ENCODE data around the gene MUC21. TPM values are rescaled to one million over a fixed set of nuclear protein-coding genes. Genes with fewer than 3 reads are reported as not detected.
"Not testable (repeated sequence)": the region's sequence is repeated elsewhere in the genome, so short reads cannot be mapped to it uniquely, and the experiment has no call there.

The MUC21 gene
- total RNA-seq, 1 experiment from 2014 or later, result not detected

GRCh38 chr6:31020057-31020456, 36.5 kb downstream of the MUC21 start:
- Histone ChIP-seq H3K4me2 (ENCODE audit: low read length) (no peak overlapping the region), H3K79me2 (ENCODE audit: low read length) (no peaks in the 10 kb centered on the region), H3K27me3 (ENCODE audit: low read length) (no peaks in the 10 kb centered on the region), H3K9ac (ENCODE audit: low read length) (no peak overlapping the region), H3K4me3 (ENCODE audit: low read length) (no peak overlapping the region), H4K20me1 (ENCODE audit: low read length) (no peaks in the 10 kb centered on the region), H3K9me3 (ENCODE audit: low read length) (no peaks in the 10 kb centered on the region), H3K9me2 (replicated peaks; ENCODE audit: low read length) (no peaks in the 10 kb centered on the region), H3K4me1 (ENCODE audit: insufficient read depth, low read length) (no peaks in the 10 kb centered on the region), H2AFZ (ENCODE audit: low read length) (no peak overlapping the region), H3K36me3 (ENCODE audit: low read depth, low read length) (no peaks in the 10 kb centered on the region), H3K27ac (ENCODE audit: low read length) (no peak overlapping the region), H3F3A (ENCODE audit: low read length, unreplicated experiment) (no peaks in the 10 kb centered on the region)
- POLR2A ChIA-PET (ENCODE audit: unreplicated experiment), result no interaction called here
- TF ChIP-seq EZH2phosphoT487 (IDR thresholded peaks at IDR 0.05; ENCODE audit: borderline replicate concordance, low read length) (no peak), EZH2 (IDR thresholded peaks at IDR 0.05; ENCODE audit: low read length, unreplicated experiment) (no peak), CTCF (conservative IDR thresholded peaks at IDR 0.05; ENCODE audit: low read depth, low read length) (no peak)
- BruUV-seq (replicated peaks), result no TSS peak
- ATAC-seq, result no peak
- intact Hi-C loops (cut with micrococcal nuclease), result no loop called here
- CTCF ChIA-PET, result no interaction called here
- no peak for DNase-seq

- H3K79me2 ChIP-seq (ENCODE audit: low read length); H3K9me2 ChIP-seq (replicated peaks; ENCODE audit: low read length); intact Hi-C loops (cut with micrococcal nuclease); H3K9me3 ChIP-seq (ENCODE audit: low read length); H3K27ac ChIP-seq (ENCODE audit: low read length); H3K4me2 ChIP-seq (ENCODE audit: low read length); H3K4me1 ChIP-seq (ENCODE audit: insufficient read depth, low read length); H3F3A ChIP-seq (ENCODE audit: low read length, unreplicated experiment); H2AFZ ChIP-seq (ENCODE audit: low read length); BruUV-seq (replicated peaks); DNase-seq; H3K9ac ChIP-seq (ENCODE audit: low read length); H3K36me3 ChIP-seq (ENCODE audit: low read depth, low read length); CTCF ChIA-PET; H3K4me3 ChIP-seq (ENCODE audit: low read length); H4K20me1 ChIP-seq (ENCODE audit: low read length); H3K27me3 ChIP-seq (ENCODE audit: low read length); ATAC-seq; POLR2A ChIA-PET (ENCODE audit: unreplicated experiment): not testable (repeated sequence)
These were observed 37.2 kb downstream of the MUC21 start for GRCh38 chr6:31020631-31021255.

GRCh38 chr6:31021705-31022531, 38.4 kb downstream of the MUC21 start:
- CTCF ChIA-PET; H3K4me2 ChIP-seq (ENCODE audit: low read length); H3K9ac ChIP-seq (ENCODE audit: low read length); H2AFZ ChIP-seq (ENCODE audit: low read length); H3K9me2 ChIP-seq (replicated peaks; ENCODE audit: low read length); H3K4me3 ChIP-seq (ENCODE audit: low read length); H3K27ac ChIP-seq (ENCODE audit: low read length); H3K4me1 ChIP-seq (ENCODE audit: insufficient read depth, low read length); BruUV-seq (replicated peaks); intact Hi-C loops (cut with micrococcal nuclease); H3K36me3 ChIP-seq (ENCODE audit: low read depth, low read length); DNase-seq; H3K9me3 ChIP-seq (ENCODE audit: low read length); POLR2A ChIA-PET (ENCODE audit: unreplicated experiment); H4K20me1 ChIP-seq (ENCODE audit: low read length); H3K27me3 ChIP-seq (ENCODE audit: low read length); ATAC-seq; H3F3A ChIP-seq (ENCODE audit: low read length, unreplicated experiment); H3K79me2 ChIP-seq (ENCODE audit: low read length): not testable (repeated sequence)

Measured in PC-3 (cell line).